HG03280 (cell line): ENCODE measurements around the gene SPTBN1.
A peak's percentile ranks its signal among the peaks of the same experiment; 100 is the strongest.

Experiments used
- ATAC-seq: cut with Tn5 transposase; IDR thresholded peaks from one replicate; pipeline ENCODE4 v1.9.1; 2021; ENCODE audit warnings: mild to moderate bottlenecking, moderate library complexity; ENCODE audit not compliant: unreplicated experiment

SPTBN1 gene

DNA sequence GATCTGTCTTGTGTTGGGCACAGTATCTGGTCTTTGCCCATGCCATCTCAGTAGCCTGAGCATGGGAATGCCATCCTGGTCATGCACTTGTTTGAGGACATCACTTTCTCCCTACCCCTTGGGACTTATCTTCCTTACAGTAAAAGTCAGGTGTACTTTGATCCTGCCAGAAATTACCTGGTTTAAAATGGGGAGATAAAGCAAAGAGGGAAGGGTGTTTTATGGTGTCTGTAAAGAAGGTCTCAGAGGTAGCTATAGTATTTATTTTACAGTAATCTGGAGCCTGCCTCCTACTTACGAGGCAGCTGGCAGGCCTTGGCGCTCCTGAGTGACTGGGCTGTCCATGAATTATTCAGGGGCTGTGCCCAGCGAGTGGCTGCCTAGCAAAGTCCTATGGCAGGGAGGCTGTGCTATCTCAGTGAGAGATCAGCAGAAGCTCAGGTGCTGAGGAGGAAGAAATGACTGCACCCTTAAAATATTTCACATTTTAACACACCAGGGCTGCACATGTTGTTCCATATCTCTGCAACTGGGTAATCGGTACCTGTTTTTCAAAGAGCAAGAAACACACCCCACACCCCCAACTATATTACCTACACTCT, 93.9 kb downstream of the SPTBN1 start:
- ATAC-seq, result no peak

DNA sequence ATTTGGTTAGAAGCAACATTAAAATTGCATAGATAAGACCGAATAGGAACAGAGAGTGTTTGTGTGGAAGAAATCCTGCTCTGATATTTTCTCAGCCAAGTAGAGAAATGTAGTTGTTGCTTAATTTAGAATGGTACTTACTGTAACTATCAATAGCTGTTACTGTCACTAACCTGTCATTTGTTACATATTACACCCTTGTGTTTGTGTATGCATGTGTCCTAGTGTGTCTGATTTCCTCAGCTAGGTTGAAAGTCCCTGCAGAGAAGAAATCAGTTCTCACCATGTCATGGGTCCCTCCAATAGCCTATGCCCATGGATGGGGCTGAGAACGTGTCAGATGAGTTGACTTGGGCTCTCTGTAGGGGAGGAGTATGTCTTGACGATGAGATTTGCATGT, 94.4 kb downstream of the SPTBN1 start:
- peak; percentile 14 for ATAC-seq

DNA sequence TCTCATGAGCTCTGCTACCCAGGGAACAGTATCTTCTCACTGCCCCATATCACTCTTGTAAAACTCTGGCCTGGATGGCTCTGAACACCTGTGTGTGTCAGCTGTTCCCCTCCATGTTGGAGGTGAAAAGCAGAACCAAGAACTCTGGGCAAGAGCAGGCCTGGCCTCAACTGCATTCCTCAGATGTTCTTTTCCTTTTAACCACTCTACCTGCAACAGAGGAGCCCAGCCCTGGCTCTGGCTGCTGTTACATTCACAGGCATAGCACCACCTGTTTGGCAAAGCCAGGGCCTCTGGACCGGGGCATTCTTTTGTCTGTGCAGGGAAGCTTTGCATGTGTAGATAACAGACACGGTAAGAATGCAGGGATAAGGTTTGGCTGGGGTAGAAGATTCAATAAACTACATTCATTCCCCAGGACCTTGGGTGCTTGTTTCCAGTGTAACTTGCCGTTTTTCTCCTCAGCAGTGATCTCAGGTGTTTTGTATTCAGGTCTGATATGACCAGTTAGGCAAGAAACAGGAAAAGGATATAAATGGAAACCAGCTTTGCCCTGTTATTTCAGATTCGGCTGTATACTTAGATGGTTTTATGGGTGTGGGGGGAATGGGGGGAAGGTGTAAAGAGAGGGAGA, 95.1 kb downstream of the SPTBN1 start:
- ATAC-seq, result peak; percentile 82

DNA sequence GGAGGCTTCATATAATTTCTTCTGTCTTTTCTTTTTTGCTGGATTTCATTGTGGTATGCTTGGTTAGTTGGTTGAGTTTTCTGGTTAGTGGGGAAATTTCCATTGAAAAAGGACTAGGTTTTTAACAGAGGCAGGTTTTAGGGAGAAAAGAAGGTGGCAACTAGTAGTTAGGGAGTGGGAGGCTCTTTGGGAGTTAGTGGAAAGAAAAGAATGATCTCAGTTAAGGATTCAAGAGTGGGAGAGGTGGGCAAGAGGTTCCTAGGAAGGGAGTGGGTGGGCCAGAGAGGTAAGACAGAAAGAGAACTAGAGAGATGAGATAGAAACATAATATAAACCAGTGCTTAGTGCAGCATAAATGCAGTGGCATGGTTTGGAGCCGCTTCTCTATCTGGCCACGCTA, 96.9 kb downstream of the SPTBN1 start:
- no peak for ATAC-seq

DNA sequence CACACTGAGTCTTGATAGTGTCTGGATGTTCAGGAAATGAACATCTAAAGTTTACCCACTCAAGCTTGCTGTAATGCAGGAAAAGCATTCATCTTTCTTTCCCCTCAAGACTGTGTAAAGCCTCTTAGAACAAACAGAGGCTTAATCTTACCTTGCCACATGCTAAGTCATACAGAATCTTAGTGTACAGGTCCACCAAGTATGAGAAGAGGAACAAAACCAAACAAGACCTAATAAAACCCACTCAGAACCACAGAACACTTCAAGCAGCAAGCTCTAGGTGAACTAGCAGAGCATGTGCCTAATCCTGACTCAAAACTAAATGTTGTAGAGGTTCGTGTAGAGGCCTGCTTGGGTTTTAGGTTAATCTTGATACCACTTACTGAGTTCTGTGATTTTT, 97.6 kb downstream of the SPTBN1 start:
- no peak for ATAC-seq

DNA sequence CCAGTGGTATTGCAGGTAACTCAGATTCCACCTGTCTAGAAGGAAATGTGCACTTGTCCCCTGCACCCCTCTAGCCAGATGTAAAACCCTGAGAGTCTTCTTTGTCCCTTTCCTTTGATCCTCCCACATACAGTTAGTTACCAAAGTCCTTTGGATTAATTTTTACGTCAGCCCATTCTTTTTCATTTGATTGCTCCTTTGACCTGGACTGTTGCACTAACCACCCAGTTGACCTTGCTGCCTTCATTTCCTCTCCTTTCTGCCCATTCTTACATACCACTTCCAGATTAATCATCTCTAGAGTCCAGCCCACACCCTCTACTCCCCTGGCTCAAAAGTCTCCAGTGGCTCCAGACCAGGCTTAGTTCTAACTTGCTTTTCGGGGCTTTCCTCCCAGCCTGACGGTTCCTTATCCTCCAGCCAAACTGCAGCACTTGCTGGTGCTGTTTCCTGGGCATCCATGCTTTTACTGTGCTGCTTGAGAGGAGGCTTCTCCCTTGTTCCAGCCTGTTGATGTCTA, 99.3 kb downstream of the SPTBN1 start:
- ATAC-seq, result no peak

DNA sequence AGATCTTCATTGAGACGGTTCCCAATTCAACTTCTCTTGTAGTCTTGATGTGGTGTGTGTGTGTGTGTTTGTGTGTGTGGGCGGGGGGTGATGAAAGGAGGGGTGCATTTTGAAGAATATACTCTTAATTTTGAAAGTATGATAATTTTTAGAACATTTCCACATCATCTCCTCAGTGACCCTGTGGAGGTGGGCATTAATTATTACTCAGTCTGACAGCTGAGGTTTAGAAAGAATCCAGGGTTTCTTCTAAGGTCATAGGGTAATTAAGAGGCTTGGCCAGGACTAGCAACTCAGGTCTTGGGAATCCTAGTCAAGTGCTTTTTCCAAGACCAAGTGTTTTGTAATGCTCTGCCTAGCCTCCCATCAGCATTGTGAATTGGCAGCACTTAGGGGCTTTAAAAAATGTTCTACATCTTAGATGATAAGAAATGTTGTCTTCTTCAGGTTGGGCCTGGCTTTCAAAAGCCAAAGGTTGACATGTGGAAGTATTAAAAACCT, 100.5 kb downstream of the SPTBN1 start:
- ATAC-seq, result no peak

DNA sequence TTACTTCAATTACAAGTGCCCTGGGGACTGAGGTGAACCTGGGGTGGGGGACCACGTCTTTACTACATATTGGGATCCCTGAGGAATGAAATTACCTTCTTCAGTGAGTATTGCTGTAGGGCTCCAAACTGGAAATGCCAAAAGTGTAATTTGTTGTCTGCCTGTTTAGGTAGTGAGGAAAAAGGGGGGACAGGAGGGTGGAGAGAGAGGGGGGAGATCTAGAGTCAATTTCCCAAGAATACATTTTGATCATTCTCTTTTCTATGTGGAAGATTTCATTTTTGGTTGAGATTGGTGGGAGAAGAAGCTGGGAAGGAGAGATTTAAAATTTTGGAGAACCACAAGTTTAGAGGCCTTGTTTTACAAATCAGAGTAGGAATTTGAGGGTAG, 101.1 kb downstream of the SPTBN1 start:
- ATAC-seq, result no peak

DNA sequence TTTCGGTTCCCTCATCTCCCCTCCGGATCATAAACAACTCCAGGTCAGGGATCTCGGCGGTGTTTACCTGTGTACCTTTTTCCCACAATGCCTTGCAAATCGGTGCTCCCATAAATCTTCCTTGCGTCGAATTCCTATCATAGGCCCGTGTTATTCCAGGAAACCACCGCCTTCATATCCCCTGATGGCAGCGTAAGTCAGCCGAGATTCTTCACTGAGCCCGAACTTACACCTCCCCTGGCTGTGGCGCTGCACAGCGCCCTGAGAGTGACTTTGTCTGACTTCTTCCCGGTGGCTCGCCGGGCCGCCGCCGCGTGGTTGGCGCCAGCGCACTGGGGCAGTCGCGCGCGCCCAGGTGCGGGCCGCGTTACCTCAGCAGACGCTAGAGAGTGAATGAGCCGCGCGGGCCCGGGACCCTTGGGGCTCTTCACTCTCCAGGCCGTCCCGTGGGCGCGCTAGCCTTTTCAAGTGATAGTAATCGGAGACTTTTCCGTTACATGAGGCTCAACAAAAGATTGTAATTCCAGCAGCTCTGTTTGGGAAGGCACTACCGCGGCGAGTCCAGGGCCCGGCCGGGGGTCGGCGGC, 101.6 kb downstream of the SPTBN1 start:
- ATAC-seq, result peak; percentile 56

DNA sequence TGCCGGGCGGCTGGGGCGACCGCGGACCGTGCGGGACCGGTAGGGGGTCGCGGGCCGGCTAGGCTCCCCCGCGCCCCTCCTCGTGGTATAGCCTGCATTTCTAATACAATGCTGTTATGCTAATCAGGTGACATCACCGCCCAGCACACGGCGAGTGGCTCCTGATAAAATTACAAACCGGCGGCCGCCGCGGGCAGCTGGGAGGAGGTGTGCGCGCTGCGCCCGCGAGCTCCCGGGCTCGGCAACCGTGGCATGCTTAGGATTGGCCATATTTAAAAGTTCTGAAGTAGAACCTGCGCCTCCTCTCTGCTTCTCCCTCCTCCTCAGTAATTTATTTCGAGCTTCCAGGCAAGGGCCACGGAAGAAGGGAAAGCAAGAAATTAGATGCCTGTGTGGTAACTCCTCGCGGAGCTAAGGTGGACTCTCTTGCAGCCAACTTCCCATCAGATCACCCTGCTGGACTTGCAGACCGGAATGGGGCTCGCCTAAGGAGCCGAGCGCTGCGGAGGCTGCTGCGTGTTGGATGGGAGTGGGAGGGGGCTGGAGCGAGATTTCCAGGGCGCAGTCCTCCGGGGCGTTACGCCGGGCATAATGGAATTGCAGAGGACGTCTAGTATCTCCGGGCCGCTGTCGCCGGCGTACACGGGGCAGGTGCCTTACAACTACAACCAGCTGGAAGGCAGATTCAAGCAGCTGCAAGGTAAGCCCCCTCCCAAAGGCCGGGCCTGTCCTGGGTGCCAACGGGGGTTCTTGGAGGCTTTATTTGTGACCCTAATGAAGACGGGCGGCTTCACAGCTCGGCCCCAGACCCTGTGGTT, 102.3 kb downstream of the SPTBN1 start:
- ATAC-seq, result peak; percentile 50

DNA sequence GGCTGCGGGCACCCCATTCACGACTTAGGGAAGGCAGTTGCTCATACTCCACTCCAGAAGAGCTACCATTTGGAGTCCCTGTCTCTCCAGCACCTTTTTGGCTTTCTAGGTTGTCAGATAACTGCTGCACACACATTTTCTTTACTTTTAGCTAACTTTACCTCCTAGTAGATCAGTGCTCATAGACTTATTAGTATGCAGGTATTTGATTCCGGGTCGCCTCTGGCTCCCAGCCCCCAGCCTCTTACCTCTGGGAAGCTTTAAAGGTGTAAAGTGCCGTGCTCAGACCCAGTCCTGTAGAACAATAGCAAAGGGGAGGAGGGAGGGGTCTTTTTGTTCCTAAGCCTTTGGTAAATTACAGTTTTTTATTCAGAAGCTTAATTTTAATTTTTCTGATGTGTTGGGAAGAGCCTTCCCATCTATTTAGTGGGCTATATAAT, 102.9 kb downstream of the SPTBN1 start:
- ATAC-seq, result peak; percentile 7

DNA sequence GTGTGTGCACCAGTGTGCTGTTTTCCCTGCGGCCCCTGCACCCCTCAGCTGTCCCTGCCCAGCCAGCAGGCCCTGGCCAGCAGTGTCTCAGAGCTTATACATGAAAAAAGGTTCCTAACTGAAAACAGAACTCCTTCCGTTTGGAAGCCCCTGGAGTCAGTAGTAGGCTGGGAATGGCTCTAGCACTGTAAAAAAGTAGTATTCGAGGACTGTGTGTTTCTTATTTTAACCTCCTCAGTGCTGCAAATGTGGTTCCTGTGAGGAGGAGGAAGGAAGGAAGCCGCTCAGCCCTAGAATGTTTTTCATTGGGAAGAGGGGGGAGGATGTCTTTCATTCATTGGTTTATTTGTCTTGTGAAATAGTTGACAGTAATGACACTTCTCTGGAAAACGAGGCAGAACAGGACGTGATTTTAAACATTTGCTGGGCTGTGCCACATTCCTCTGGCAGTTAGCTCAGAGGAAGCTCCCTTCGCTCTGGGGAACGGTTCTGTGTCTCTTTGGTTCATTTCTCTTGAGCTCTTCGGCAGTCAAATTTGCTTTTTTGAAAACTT, 103.5 kb downstream of the SPTBN1 start:
- no peak for ATAC-seq

DNA sequence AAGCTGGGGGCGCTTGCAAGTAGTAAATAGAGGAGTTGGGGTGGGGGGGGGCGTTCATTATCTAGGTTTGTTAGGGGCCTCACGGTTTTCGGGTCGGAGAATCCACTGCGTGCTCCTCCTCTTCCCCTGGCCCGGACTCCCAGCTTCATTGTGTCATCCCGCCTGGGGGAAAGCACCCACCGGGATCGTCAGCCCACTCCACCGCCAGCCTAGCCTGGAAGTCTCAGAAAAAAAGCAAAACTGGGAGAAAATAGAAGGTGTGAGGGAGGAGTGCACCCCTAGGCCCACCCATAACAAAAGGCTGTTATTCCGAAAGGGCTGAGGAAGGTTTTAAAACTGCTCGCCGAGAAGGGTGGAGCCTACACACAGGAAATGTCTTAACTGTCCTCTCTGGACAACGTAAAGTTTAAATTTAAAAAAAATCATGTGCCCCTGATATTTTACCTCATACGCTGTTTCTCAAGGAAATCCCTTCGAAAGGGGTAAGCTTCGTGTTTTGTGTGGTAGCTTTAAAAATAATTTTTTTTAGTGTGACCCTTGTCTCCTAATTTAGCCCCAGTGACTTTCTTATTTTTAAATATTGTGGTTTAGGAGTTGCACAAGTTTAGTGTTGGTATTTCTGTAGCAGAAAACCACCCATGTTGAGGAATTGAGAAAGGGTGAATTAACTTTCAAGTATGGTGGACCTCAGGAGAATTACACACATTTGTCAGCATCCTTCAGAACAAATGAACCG, 104.2 kb downstream of the SPTBN1 start:
- ATAC-seq, result peak; percentile 43

DNA sequence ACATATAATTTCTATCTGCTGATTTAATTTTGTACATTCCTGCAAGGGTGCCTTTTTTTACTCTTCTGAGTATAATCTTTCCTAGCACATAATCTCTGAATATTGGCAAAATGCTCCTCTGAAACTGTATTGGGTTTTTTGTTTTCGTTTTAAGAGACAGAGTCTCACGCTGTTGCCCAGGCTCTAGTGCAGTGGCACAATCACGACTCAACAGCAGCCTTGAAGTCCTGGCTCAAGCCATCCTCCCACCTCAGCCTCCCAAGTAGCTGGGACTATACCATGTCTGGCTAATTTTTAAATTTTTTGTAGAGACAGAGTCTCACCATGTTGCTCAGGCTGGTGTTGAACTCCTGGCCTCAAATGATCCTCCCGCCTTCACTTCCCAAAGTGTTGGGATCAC, 104.9 kb downstream of the SPTBN1 start:
- no peak for ATAC-seq

DNA sequence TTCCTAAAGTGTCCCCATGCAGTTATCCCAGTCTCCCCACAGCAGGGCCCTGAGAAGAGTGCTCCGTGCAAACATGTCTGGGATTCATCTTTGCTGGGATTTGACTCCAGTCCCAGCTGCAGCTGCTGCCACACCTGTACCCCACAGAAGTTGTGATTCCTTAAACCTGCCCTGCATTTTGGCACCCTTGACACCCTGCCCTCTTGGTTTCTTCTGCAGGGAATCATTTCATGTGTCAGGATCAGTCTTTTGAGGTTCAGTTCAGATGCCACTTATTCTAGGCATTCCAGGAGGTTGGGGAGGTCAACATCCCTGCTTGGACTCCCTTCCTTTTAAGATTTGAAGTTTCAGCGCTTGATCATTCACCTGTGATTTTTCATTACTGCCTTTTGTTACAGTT, 108.3 kb downstream of the SPTBN1 start:
- ATAC-seq, result no peak

DNA sequence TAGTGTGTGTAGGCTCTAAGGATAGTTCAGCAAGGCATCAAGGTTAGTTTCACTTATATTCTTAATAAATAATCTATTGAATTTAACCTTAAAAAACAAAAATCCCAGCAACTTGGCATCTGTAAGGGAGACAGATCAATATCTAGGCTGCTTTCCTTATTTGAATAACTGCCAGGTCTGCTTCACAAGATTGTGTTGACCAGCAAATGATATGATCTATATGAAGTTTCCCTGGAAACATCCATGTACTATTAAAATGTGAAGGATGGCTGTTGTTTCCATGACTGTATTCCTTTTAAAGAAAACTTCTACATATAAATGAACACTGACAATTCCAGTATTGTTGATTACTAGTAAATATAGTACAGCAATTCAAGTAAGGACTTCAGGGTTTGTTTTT, 109.4 kb downstream of the SPTBN1 start:
- ATAC-seq, result no peak

DNA sequence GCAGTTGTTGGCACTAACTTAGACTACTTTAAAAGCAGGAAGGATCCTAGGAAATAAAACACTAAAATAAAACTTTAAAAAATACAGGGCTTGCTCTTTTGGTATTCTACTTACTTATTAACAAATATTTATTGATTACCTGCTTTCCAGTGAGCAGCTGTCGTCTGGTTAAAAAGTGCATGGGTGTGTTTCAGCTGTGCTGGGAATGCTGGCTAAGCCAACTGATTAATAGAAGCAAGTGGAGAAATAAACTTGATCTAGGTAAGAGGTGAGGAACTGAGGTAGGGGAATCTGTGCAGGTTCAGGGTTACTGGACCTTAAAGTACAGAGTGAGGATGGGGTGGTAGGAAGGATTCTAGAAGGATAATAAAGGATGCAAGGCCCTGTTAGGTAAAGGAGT, 110.8 kb downstream of the SPTBN1 start:
- no peak for ATAC-seq

DNA sequence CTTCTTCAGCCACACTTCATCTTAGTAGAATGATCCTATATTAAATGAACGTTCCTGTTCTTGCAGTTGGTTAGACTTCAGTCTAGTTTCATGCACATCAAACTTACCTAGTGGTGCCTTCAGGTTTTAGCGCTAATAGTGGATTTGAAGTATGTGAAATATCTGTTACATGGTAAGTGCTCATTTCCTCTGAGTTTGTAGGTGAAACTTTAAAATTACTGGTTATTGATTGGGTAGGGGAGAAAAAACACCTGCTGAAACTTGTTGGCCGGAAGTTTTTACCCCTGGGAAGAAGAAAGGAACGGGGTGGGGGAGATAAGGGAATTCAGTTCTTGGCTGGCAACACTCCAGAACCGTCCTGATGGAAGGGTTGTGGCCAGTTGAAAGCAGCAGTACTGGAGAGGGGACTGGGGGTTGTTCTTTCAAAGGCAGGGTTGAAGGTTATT, 112.8 kb downstream of the SPTBN1 start:
- peak; percentile 22 for ATAC-seq

DNA sequence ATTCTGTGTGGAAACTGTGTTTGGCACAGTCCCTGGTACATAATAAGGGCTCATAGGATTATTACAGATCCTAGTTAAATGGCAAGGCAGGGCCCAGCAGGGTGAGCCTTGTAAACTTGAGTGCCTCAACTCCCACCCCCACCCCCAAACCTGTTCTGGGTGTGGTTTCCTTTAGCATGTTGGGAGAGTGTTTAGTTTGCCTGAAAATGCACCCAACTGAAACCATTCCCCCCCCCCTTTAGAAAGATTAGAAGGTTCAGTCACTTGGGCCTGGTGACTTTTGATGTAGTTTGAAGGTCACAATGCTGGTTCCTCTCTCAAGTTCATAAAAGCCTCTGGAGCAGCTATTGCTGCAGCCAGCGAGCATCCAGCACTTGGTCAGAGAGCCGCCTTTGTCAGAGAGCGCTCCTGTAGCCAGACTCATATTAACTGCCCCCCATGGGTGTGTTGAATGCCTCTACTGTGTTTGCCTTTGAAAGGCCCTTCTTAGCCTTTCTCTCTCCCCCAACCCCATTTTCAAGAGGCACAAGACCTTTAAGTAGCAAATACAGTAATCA, 113.7 kb downstream of the SPTBN1 start:
- ATAC-seq, result peak; percentile 16

DNA sequence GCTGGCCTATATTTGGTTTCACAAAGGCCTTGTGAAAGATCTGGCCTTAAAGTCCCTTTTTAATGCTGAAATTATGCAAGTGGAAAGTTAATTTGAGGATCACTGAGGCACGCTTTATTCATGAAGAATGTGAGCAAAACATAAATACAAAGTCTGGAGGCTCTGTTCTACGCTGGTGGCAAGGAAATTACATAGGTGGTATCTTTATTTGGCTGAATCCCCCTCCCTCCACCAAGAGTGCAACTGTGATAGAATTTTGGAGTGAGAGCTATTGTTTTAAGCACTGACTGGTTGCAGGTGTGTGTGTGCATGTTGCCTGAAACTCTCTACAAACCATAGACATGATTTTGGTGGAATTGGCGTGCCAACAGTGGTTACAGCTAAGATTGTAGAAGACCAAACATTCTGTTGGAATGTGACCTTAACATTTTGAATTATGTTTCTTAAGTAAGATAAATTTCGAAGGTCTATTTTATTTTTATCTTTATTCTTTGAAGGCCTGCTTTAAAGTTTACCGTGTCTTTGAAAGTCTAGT, 114.3 kb downstream of the SPTBN1 start:
- no peak for ATAC-seq
